UCSD-AML1 (cell line): ENCODE data around the gene BICC1.

ENCODE experiments used
- DNase-seq: peaks from one replicate; lab custom pipeline; 2025; ENCODE audit not compliant: unreplicated experiment; lab: John Stamatoyannopoulos, UW

Gene BICC1

GRCh38 chr10:58698777-58699356, 186.2 kb downstream of the BICC1 start:
- no peak for DNase-seq

DNA sequence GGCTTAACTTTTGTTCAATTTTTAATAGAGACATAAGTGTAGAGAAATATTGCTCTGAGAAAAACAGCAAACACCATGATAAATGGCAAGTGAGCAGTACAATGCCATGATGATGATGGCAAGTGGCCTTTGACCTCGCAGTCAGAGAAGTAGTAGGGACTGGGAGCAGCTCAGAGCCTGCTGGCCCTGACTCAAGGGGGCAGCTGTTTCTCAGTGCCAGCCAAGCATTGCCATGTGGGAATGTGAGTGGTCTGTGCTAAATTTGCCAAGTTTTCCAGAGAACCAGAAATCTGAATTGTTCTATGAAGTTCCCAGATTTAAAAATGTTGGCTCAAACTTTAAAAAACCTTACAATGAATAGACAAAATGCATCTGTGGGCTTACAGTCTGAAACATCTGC, 187.9 kb downstream of the BICC1 start:
- DNase-seq, result no peak

GRCh38 chr10:58701405-58702135, 188.9 kb downstream of the BICC1 start:
- no peak for DNase-seq

- DNase-seq, result no peak
Measured at GRCh38 chr10:58704226-58704625, 191.6 kb downstream of the BICC1 start.

- DNase-seq, result no peak
Measured at GRCh38 chr10:58704671-58705141, 192.0 kb downstream of the BICC1 start.

DNA sequence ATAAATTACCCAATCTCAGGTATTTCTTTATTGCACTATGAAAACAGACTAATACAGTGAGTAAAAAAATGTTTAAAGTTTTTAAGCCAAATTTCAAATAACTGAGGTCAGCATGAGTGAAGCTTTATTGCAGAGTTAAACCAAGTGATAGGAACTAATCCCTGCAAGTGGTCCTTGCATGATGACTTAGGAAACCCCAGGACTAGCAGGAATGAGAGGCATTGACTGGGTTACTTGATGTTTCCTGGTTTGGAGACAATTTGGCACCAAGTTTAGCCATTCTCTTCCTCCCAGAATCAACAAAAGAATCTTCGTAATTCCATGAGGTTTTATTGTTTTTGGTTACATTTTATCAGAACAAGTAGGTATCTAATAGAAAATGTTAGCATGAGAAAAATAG, 194.2 kb downstream of the BICC1 start:
- DNase-seq, result no peak

- no peak for DNase-seq
Measured at GRCh38 chr10:58712141-58712540, 199.5 kb downstream of the BICC1 start.

DNA sequence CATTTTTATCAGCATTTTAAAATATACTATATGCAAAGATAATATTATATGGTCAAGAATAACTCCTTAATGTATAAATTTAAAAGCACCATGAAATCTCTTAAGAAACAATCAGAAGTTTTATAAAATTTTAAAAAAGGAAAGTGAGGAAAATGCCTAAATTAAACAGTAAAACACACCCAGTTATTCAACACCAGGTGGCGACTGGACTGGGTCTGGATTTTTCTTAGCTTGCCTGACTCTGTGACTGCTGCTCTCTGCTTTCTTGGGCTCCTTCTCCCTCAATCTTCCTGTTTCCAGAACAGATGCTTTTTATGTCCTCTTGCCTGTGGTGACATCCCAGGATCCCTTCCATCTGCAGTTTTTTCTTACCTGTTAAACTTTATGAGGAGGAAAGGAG, 200.3 kb downstream of the BICC1 start:
- no peak for DNase-seq

DNA sequence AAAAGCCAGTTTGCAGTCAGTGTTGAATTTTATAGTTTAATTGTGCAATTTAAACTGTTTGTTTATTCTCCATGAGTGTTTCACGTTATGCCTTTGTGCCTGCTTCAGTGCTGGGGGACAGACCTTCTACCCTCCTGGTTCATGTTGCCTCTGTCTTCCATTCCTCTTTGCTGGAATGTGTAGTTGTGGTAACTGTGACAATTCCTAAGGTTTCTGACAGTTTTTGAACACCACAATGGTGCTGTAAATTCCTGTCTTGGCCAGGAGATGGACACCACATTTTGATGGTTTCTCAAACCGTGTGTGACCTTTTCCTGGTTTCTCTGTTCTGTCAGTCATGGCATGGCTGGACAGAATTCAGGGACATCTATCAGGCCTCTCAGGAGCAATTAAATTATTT, 201.7 kb downstream of the BICC1 start:
- DNase-seq, result no peak

DNA sequence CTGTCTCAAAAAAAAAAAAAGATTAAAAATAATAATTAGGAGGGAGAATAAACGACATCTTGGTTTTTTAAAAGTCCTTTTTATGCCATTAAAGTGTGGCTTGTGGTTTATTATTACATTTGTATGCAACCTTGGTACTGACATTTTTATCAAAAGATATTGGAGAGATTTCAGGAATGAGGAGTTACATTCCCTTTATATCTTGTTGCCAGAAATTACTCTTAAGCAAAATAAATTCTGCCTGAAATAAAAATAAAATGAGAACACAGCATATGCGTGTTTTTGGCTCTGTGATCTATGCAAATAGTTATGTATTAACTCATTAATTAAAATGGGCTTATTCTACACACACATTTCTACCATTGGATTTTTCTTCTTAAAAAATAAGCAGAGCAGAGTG, 202.4 kb downstream of the BICC1 start:
- DNase-seq, result no peak

GRCh38 chr10:58718596-58718995, 205.9 kb downstream of the BICC1 start:
- no peak for DNase-seq

DNA sequence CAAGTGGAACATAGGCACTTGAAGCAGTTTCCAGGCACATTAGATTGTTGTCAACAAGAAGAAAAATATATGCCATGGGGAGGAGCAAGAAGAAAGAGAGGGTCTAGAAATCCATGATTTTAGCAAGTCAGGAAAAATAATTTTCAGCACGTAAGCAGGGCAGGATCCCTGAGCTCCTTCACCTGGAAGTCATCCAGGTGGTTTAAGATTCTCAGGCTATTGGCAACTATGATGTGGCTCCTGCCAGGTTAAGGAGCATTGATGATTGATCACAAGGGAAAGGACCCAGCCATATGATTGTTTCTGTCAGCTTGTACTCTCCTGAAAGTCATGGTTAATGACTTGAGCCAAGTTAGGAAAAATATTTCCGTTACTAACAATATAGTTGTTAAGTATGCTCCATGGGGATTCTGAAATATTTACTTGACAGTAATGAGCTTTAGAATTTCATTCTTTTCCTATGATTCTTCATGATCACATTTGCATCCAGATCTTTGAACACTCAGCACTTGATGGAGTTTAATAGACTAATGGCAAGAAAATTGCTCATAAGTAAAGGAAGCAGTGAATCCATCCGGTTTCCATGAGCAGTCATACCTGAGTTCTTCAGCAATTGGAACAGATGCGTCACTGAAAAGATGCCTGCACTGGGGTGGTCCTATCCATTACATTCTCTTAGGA, 209.1 kb downstream of the BICC1 start:
- no peak for DNase-seq

GRCh38 chr10:58723186-58723585, 210.5 kb downstream of the BICC1 start:
- DNase-seq, result no peak

GRCh38 chr10:58723966-58724365, 211.3 kb downstream of the BICC1 start:
- DNase-seq, result no peak

GRCh38 chr10:58724781-58725180, 212.1 kb downstream of the BICC1 start:
- DNase-seq, result no peak

DNA sequence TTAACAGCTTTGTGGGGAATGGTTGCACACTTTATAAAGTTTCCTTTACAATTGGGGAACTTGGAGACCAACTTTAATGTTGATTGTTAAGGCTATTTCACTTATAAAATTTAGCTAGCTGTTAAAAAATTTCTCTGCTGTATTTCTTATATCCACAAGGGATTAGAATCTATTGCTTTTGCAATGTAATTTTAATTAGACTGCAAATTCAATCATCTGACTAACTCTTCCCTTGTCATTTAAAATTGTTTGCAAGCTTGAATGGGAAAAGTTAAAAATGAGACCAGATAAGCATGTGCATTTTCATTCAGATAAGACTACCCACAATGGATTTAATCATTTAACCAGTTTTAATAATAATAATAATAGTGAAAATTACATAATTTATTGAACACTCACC, 213.2 kb downstream of the BICC1 start:
- no peak for DNase-seq

DNA sequence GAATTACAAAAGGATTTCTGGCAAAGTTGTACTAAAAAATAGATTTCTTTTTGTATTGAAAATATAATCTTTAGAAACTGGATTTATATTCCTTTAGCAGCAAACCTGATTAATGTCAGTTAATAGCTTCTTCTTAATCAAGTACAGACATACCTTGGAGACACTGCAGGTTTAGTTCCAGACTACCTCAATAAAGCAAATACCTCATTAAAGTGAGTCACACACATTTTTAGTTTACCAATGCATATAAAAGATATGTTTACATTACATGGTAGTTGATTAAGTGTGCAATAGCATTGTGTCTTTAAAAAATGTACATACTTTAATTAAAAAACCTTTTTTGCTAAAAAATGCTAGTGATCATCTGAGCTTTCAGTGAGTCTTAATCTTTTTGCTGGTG, 215.0 kb downstream of the BICC1 start:
- no peak for DNase-seq

DNA sequence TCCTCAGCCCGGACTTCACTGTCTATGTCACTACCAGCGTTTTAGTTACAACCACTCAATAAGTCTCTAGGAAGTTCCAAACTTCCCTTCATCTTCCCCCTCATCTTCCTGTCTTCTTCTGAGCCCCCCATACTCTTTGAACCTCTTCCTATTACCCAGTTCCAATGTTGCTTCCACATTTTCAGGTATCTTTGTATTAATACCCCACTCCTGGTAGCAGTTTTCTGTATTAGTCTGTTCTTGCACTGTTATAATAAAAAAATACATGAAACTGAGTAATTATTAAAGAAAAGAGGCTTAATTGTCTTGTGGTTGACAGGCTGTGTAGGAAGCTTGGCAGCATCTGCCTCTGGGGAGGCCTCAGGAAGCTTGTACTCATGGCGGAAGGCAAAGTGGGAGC, 218.6 kb downstream of the BICC1 start:
- DNase-seq, result no peak

DNA sequence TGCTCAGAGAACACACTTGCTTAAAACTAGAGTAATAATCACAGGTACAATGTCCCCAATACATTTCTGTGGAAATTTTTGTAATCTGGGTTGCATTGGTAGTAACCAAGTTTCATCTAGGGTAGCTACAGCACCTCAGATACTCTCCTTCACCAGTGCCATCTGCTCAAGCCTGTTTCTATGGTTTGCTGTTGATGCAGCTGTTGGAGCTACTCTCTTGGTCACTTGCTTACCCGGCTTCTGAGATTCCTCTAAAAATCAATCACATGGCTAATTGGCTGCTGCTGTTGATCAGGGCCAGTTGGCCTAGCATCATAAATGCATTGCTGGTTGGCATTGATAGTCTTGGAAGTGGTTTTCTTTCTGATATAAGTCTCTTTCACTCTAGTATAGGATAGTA, 220.8 kb downstream of the BICC1 start:
- no peak for DNase-seq

GRCh38 chr10:58734116-58734515, 221.4 kb downstream of the BICC1 start:
- DNase-seq, result no peak

DNA sequence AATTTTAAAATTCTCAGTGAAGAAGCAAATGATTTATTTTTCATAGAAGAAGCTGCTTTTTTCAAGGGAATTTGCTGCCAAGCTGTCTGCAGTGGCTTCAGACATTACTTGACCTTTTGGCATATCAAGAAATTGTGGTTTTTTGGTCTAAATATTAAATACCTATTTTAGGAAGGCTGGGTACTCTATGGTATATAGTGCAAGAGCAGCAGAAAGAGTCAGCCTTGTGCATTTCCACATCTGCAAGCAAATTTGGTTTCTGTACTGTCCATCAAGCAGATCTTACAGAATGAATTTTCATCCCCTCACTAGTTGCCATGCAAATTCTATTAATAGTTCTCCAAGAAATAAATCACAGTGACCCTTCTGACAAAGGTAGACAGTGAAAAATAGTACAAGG, 222.0 kb downstream of the BICC1 start:
- no peak for DNase-seq

GRCh38 chr10:58735087-58735486, 222.4 kb downstream of the BICC1 start:
- DNase-seq, result no peak
